Fibroblast of lung (primary cell): ENCODE measurements around the gene SLC23A2.
"Not testable (repeated sequence)": the region's sequence is repeated elsewhere in the genome, so short reads cannot be mapped to it uniquely, and the experiment has no call there.

Source experiments
- EZH2 ChIP-seq: IDR thresholded peaks from 2 replicates; pipeline ENCODE4 v1.5.1; 2012; ENCODE audit warnings: low read length, control low read depth, mild to moderate bottlenecking; ENCODE audit errors: missing control alignments
- TF ChIP-seq, protein P1 (sequence below), 2 donors: IDR thresholded peaks in 1 of 2; conservative IDR thresholded peaks in 1 of 2; 1 replicate in 1 of 2; 2 replicates in 1 of 2; pipeline ENCODE4 v1.5.1; 2011 to 2012; ENCODE audit warnings: low read length in 2 of 2, control low read depth in 1 of 2, inconsistent platforms in 1 of 2, low read depth in 1 of 2, mild to moderate bottlenecking in 1 of 2

DNA sequence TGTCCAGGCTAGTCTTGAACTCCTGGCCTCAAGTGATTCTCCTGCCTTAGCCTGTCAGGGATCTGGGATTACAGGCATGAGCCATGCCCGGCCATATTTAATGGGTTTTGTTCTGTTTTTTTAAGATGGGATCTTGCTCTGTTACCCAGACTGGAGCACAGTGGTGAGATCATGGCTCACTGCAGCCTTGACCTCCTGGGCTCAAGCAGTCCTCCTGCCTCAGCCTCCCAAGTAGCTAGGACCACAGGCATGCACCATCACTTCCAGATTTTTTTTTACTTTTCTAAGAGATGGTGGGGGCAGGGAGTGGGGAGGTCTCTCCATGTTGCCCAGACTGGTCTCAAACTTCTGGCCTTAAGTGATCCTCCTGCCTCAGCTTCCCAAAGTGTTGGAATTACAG, 34.2 kb upstream of the SLC23A2 start:
- TF ChIP-seq, protein P1, sequence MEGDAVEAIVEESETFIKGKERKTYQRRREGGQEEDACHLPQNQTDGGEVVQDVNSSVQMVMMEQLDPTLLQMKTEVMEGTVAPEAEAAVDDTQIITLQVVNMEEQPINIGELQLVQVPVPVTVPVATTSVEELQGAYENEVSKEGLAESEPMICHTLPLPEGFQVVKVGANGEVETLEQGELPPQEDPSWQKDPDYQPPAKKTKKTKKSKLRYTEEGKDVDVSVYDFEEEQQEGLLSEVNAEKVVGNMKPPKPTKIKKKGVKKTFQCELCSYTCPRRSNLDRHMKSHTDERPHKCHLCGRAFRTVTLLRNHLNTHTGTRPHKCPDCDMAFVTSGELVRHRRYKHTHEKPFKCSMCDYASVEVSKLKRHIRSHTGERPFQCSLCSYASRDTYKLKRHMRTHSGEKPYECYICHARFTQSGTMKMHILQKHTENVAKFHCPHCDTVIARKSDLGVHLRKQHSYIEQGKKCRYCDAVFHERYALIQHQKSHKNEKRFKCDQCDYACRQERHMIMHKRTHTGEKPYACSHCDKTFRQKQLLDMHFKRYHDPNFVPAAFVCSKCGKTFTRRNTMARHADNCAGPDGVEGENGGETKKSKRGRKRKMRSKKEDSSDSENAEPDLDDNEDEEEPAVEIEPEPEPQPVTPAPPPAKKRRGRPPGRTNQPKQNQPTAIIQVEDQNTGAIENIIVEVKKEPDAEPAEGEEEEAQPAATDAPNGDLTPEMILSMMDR (conservative IDR thresholded peaks at IDR 0.05 in 1 of 2, IDR thresholded peaks at IDR 0.05 in 1 of 2; ENCODE audit: low read depth in 1 of 2, low read length in 2 of 2): not testable (repeated sequence)
- not testable (repeated sequence) for TF ChIP-seq EZH2
